ENCODE measurements around the gene KLHL17.
"Not testable (repeated sequence)": the region's sequence is repeated elsewhere in the genome, so short reads cannot be mapped to it uniquely, and the experiment has no call there.

The KLHL17 gene

GRCh38 chr1:985126-985525 lies 24.7 kb downstream of the KLHL17 start:
- Mint-ChIP-seq H3K4me3 (no peak overlapping the region), H3K27ac (no peak overlapping the region), H3K27me3 (ENCODE audit: low read depth, poor library complexity) (peaks cover 77% of the 10 kb centered on the region), H3K4me1 (peaks cover 5% of the 10 kb centered on the region), H3K9me3 (peaks cover 27% of the 10 kb centered on the region), H3K36me3 (ENCODE audit: low read depth) (peaks cover 14% of the 10 kb centered on the region)
- no peak for DNase-seq
- TF ChIP-seq CTCF (IDR thresholded peaks at IDR 0.05), result no peak

GRCh38 chr1:988061-988460 lies 27.7 kb downstream of the KLHL17 start:
- H3K9me3 Mint-ChIP-seq, result peaks cover 55% of the 10 kb centered on the region
- H3K4me1 Mint-ChIP-seq, H3K4me3 Mint-ChIP-seq, H3K27ac Mint-ChIP-seq, DNase-seq: not testable (repeated sequence)
- peaks cover 28% of the 10 kb centered on the region for H3K36me3 Mint-ChIP-seq (ENCODE audit: low read depth)
- peaks cover 82% of the 10 kb centered on the region for H3K27me3 Mint-ChIP-seq (ENCODE audit: low read depth, poor library complexity)

- not testable (repeated sequence) for H3K4me3 Mint-ChIP-seq, H3K27ac Mint-ChIP-seq, H3K4me1 Mint-ChIP-seq, DNase-seq
- H3K27me3 Mint-ChIP-seq (ENCODE audit: low read depth, poor library complexity), result peaks cover 66% of the 10 kb centered on the region
- H3K9me3 Mint-ChIP-seq, result peaks cover 63% of the 10 kb centered on the region
- peaks cover 29% of the 10 kb centered on the region for H3K36me3 Mint-ChIP-seq (ENCODE audit: low read depth)
Measured at GRCh38 chr1:991275-991674, 30.9 kb downstream of the KLHL17 start.

GRCh38 chr1:991895-992294 lies 31.5 kb downstream of the KLHL17 start:
- TF ChIP-seq CTCF (IDR thresholded peaks at IDR 0.05), result no peak
- H3K9me3 Mint-ChIP-seq, result peaks cover 63% of the 10 kb centered on the region
- peaks cover 64% of the 10 kb centered on the region for H3K27me3 Mint-ChIP-seq (ENCODE audit: low read depth, poor library complexity)

GRCh38 chr1:992362-992761 lies 32.0 kb downstream of the KLHL17 start:
- TF ChIP-seq CTCF (IDR thresholded peaks at IDR 0.05), result no peak
- Mint-ChIP-seq H3K4me3 (no peak overlapping the region), H3K36me3 (ENCODE audit: low read depth) (peaks cover 29% of the 10 kb centered on the region), H3K9me3 (peaks cover 63% of the 10 kb centered on the region), H3K4me1 (peaks cover 12% of the 10 kb centered on the region), H3K27ac (no peak overlapping the region), H3K27me3 (ENCODE audit: low read depth, poor library complexity) (peaks cover 68% of the 10 kb centered on the region)
- no peak for DNase-seq

More at GRCh38 chr1:991895-992294, 31.5 kb downstream of the KLHL17 start:
- no peak overlapping the region for H3K27ac Mint-ChIP-seq
- peaks cover 29% of the 10 kb centered on the region for H3K36me3 Mint-ChIP-seq (ENCODE audit: low read depth)
- H3K4me1 Mint-ChIP-seq, result peaks cover 7% of the 10 kb centered on the region
- no peak overlapping the region for H3K4me3 Mint-ChIP-seq
- no peak for DNase-seq

GRCh38 chr1:993379-993995 lies 33.1 kb downstream of the KLHL17 start:
- no peak for TF ChIP-seq CTCF (IDR thresholded peaks at IDR 0.05)
- Mint-ChIP-seq H3K27me3 (ENCODE audit: low read depth, poor library complexity) (peaks cover 63% of the 10 kb centered on the region), H3K36me3 (ENCODE audit: low read depth) (peaks cover 23% of the 10 kb centered on the region), H3K4me3 (no peak overlapping the region), H3K9me3 (peaks cover 53% of the 10 kb centered on the region), H3K4me1 (peaks cover 14% of the 10 kb centered on the region), H3K27ac (no peak overlapping the region)
- no peak for DNase-seq

GRCh38 chr1:994546-994945 lies 34.2 kb downstream of the KLHL17 start:
- not testable (repeated sequence) for H3K27ac Mint-ChIP-seq
- H3K9me3 Mint-ChIP-seq, result peaks cover 42% of the 10 kb centered on the region

More at GRCh38 chr1:994546-994945, 34.2 kb downstream of the KLHL17 start:
- DNase-seq, H3K4me3 Mint-ChIP-seq: not testable (repeated sequence)
- H3K27me3 Mint-ChIP-seq (ENCODE audit: low read depth, poor library complexity), result peaks cover 56% of the 10 kb centered on the region
- H3K4me1 Mint-ChIP-seq, result peaks cover 14% of the 10 kb centered on the region
- H3K36me3 Mint-ChIP-seq (ENCODE audit: low read depth), result peaks cover 15% of the 10 kb centered on the region

Measured in nephron progenitor cell (in vitro differentiated cells).